Measurements from ENCODE around the gene MYLK4. TPM values are rescaled to one million over a fixed set of nuclear protein-coding genes. Genes with fewer than 3 reads are reported as not detected.

Gene MYLK4
- total RNA-seq, 1 donor from 2014 or later: 0.23 TPM

DNA sequence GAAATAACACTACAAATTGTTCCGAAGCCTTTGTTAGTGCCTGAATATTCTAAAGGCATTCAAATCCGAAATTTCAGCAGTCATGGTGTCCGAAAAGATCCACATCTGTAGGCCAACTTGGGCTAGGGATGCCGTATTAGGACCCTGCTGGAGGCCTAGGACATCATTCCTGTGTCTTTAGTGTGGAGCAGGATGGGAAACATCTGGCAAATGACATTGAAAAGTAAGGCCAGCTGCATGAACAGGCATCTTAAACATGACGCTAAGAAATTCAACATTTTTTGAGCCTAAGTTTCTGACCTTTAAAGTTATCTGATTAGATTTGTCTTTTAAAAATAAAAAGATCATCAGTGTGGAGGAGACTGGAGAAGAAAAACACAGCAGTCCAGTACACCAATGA lies 91.3 kb downstream of the MYLK4 start:
- Histone ChIP-seq H4K20me1 (ENCODE audit: insufficient read depth, low read length) (no peaks in the 10 kb centered on the region), H3K9ac (ENCODE audit: low read length) (no peak overlapping the region), H3K4me1 (ENCODE audit: insufficient read depth, low read length) (no peaks in the 10 kb centered on the region), H3K4me3 (ENCODE audit: insufficient read depth, low read depth, low read length) (no peak overlapping the region), H2AFZ (ENCODE audit: low read depth, low read length) (no peak overlapping the region), H3K27me3 (ENCODE audit: insufficient read depth, low read length) (no peaks in the 10 kb centered on the region), H3K4me2 (ENCODE audit: low read length) (no peak overlapping the region), H3K9me3 (ENCODE audit: insufficient read depth, low read depth, low read length) (peaks cover 6% of the 10 kb centered on the region), H3K36me3 (ENCODE audit: insufficient read depth, low read length) (no peaks in the 10 kb centered on the region), H3K27ac (ENCODE audit: low read depth, low read length) (no peak overlapping the region), H3K79me2 (ENCODE audit: insufficient read depth, low read length) (no peaks in the 10 kb centered on the region)
- TF ChIP-seq EZH2 (IDR thresholded peaks at IDR 0.05; ENCODE audit: insufficient read depth, low read length): no peak
- TF ChIP-seq, protein P1, sequence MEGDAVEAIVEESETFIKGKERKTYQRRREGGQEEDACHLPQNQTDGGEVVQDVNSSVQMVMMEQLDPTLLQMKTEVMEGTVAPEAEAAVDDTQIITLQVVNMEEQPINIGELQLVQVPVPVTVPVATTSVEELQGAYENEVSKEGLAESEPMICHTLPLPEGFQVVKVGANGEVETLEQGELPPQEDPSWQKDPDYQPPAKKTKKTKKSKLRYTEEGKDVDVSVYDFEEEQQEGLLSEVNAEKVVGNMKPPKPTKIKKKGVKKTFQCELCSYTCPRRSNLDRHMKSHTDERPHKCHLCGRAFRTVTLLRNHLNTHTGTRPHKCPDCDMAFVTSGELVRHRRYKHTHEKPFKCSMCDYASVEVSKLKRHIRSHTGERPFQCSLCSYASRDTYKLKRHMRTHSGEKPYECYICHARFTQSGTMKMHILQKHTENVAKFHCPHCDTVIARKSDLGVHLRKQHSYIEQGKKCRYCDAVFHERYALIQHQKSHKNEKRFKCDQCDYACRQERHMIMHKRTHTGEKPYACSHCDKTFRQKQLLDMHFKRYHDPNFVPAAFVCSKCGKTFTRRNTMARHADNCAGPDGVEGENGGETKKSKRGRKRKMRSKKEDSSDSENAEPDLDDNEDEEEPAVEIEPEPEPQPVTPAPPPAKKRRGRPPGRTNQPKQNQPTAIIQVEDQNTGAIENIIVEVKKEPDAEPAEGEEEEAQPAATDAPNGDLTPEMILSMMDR (IDR thresholded peaks at IDR 0.05; ENCODE audit: insufficient read depth, low read depth, low read length): no peak
- FAIRE-seq (no peak), DNase-seq (ENCODE audit: low read depth) (no peak)
- H3K27me3 Mint-ChIP-seq (ENCODE audit: low read depth, unreplicated experiment): peaks cover 2% of the 10 kb centered on the region
- peaks cover 4% of the 10 kb centered on the region for H3K36me3 Mint-ChIP-seq (ENCODE audit: low read depth, unreplicated experiment)
- H3K9me3 Mint-ChIP-seq (ENCODE audit: unreplicated experiment): peaks cover 23% of the 10 kb centered on the region
- no peak overlapping the region for H3K4me3 Mint-ChIP-seq (ENCODE audit: unreplicated experiment)
- H3K27ac Mint-ChIP-seq (ENCODE audit: unreplicated experiment): peak overlapping the region; percentile 4
- peaks cover 8% of the 10 kb centered on the region for H3K4me1 Mint-ChIP-seq (ENCODE audit: low read depth, unreplicated experiment)

DNA sequence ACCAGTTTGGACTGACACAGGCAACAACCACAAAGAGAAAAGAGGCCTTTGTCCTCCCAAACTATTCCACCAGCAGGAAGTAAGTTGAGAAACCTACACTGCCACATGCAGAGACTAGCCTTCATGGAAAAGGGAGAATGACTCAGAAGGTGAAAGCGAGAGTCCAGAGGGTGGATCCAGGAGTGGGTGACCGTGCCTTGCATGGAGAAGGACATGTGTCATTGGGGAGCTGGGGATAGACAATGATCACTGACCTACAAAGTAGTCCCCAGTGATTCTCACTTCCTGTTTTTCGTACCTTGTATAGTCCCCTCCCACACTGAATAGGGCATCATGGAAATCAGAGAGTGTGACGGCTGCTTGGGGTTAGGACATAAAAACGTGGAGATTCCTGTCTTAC lies 91.9 kb downstream of the MYLK4 start:
- Histone ChIP-seq H3K9ac (ENCODE audit: low read length) (no peak overlapping the region), H3K27me3 (ENCODE audit: insufficient read depth, low read length) (no peaks in the 10 kb centered on the region), H3K79me2 (ENCODE audit: insufficient read depth, low read length) (no peaks in the 10 kb centered on the region), H3K9me3 (ENCODE audit: insufficient read depth, low read depth, low read length) (peaks cover 6% of the 10 kb centered on the region), H3K4me3 (ENCODE audit: insufficient read depth, low read depth, low read length) (no peak overlapping the region), H3K4me1 (ENCODE audit: insufficient read depth, low read length) (no peaks in the 10 kb centered on the region), H4K20me1 (ENCODE audit: insufficient read depth, low read length) (no peaks in the 10 kb centered on the region), H3K27ac (ENCODE audit: low read depth, low read length) (no peak overlapping the region), H3K36me3 (ENCODE audit: insufficient read depth, low read length) (no peaks in the 10 kb centered on the region), H3K4me2 (ENCODE audit: low read length) (no peak overlapping the region), H2AFZ (ENCODE audit: low read depth, low read length) (no peak overlapping the region)
- peaks cover 8% of the 10 kb centered on the region for H3K4me1 Mint-ChIP-seq (ENCODE audit: low read depth, unreplicated experiment)
- FAIRE-seq (no peak), DNase-seq (ENCODE audit: low read depth) (no peak)
- peaks cover 4% of the 10 kb centered on the region for H3K36me3 Mint-ChIP-seq (ENCODE audit: low read depth, unreplicated experiment)
- no peak for TF ChIP-seq EZH2 (IDR thresholded peaks at IDR 0.05; ENCODE audit: insufficient read depth, low read length)
- TF ChIP-seq, protein P1 (IDR thresholded peaks at IDR 0.05; ENCODE audit: insufficient read depth, low read depth, low read length): no peak
- H3K4me3 Mint-ChIP-seq (ENCODE audit: unreplicated experiment): no peak overlapping the region
- peaks cover 21% of the 10 kb centered on the region for H3K9me3 Mint-ChIP-seq (ENCODE audit: unreplicated experiment)
- H3K27me3 Mint-ChIP-seq (ENCODE audit: low read depth, unreplicated experiment): peaks cover 2% of the 10 kb centered on the region
- H3K27ac Mint-ChIP-seq (ENCODE audit: unreplicated experiment): no peak overlapping the region

DNA sequence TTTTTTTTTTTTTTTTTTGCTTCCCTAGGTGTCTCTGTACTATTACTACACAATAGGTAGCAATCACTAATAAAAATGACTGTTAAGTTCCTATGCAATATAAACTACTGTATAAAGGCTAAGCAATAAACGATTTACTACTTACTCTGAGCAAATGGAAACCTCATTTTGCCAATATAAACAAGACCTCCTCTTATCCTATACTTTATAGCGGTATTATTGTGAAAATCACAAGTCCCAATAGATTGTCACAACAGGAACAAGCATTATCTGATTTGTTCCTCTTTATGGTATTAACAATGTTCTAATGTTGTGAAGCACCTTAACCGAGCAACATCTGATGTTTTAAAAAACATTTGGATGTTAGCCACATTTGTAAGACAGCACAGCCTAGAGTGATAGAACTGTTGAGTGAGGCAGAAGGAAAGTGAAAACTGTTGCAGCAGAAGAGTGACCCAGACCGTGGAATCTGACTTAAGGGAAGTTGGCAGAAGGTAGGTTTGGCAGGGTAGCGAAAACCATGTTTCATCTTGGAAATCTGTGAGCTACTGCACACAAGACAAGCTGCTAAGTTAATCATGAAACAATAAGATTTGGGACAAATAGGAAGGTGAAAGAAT lies 94.2 kb downstream of the MYLK4 start:
- peaks cover 8% of the 10 kb centered on the region for H3K4me1 Mint-ChIP-seq (ENCODE audit: low read depth, unreplicated experiment)
- no peaks in the 10 kb centered on the region for H3K36me3 Mint-ChIP-seq (ENCODE audit: low read depth, unreplicated experiment)
- H3K27ac Mint-ChIP-seq (ENCODE audit: unreplicated experiment): no peak overlapping the region
- Histone ChIP-seq H3K4me1 (ENCODE audit: insufficient read depth, low read length) (no peaks in the 10 kb centered on the region), H3K79me2 (ENCODE audit: insufficient read depth, low read length) (no peaks in the 10 kb centered on the region), H3K27ac (ENCODE audit: low read depth, low read length) (no peak overlapping the region), H3K9me3 (ENCODE audit: insufficient read depth, low read depth, low read length) (no peaks in the 10 kb centered on the region), H3K4me3 (ENCODE audit: insufficient read depth, low read depth, low read length) (no peak overlapping the region), H4K20me1 (ENCODE audit: insufficient read depth, low read length) (no peaks in the 10 kb centered on the region), H2AFZ (ENCODE audit: low read depth, low read length) (no peak overlapping the region), H3K36me3 (ENCODE audit: insufficient read depth, low read length) (no peaks in the 10 kb centered on the region), H3K27me3 (ENCODE audit: insufficient read depth, low read length) (no peaks in the 10 kb centered on the region), H3K4me2 (ENCODE audit: low read length) (no peak overlapping the region), H3K9ac (ENCODE audit: low read length) (no peak overlapping the region)
- FAIRE-seq (no peak), DNase-seq (ENCODE audit: low read depth) (no peak)
- no peak overlapping the region for H3K4me3 Mint-ChIP-seq (ENCODE audit: unreplicated experiment)
- TF ChIP-seq EZH2 (IDR thresholded peaks at IDR 0.05; ENCODE audit: insufficient read depth, low read length): no peak
- TF ChIP-seq, protein P1 (IDR thresholded peaks at IDR 0.05; ENCODE audit: insufficient read depth, low read depth, low read length): no peak
- peaks cover 11% of the 10 kb centered on the region for H3K9me3 Mint-ChIP-seq (ENCODE audit: unreplicated experiment)
- H3K27me3 Mint-ChIP-seq (ENCODE audit: low read depth, unreplicated experiment): no peaks in the 10 kb centered on the region

Data from astrocyte (in vitro differentiated cells and primary cell).